HL-60 (cell line): Measurements from ENCODE around the gene ABCA6.

Experiments
- CTCF ChIP-seq: IDR thresholded peaks from one replicate; pipeline ENCODE4 v1.5.1; 2011; ENCODE audit warnings: low read length, control low read depth, inconsistent platforms; ENCODE audit not compliant: insufficient read depth
- POLR2AphosphoS5 ChIP-seq: IDR thresholded peaks from 2 replicates; pipeline ENCODE4 v1.6.1; 2012; ENCODE audit warnings: low read depth

DNA sequence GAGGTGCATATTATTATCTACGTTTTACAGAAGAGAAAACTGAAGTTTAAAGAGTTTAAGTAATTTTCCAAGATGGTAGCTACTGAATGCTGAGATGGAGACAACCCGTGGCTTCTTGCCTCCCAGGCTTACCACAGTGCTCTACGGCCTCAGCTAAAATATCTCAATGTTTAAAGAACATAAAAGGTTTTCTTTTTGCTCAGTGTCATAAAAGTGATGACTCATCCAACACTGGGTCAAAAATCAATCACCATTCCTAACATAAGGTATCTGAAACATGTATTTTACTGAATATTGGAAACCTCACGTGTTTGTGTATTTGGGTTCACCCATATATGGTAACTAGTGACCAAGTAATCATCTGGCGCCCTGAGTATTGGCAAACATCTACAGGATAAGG is 99.4 kb downstream of the ABCA6 start:
- TF ChIP-seq POLR2AphosphoS5 (no peak), CTCF (no peak)
